Measurements from ENCODE around the gene TMEM184A.

DNA sequence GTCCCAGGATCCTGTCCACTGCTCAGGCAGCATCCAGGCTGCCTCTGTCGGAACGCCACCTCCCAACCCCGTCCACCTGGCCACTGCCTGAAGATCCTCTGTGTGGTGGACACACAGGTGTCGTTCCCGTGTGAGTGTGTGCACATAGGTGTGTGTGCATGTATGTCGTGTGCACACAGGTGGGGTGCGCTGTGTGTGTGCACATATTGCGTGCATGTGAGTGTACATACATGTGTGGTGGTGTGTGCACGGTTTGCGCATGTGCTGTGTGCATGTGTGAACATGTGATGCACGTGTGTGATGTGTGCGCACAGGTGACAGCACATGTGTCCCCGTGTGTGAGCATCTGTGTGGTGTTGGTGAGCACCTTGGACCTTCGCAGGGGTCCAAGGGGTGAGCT lies 7.1 kb downstream of the TMEM184A start:
- TF ChIP-seq POLR2AphosphoS5 (IDR thresholded peaks at IDR 0.05) = no peak
- TF ChIP-seq, protein P1, sequence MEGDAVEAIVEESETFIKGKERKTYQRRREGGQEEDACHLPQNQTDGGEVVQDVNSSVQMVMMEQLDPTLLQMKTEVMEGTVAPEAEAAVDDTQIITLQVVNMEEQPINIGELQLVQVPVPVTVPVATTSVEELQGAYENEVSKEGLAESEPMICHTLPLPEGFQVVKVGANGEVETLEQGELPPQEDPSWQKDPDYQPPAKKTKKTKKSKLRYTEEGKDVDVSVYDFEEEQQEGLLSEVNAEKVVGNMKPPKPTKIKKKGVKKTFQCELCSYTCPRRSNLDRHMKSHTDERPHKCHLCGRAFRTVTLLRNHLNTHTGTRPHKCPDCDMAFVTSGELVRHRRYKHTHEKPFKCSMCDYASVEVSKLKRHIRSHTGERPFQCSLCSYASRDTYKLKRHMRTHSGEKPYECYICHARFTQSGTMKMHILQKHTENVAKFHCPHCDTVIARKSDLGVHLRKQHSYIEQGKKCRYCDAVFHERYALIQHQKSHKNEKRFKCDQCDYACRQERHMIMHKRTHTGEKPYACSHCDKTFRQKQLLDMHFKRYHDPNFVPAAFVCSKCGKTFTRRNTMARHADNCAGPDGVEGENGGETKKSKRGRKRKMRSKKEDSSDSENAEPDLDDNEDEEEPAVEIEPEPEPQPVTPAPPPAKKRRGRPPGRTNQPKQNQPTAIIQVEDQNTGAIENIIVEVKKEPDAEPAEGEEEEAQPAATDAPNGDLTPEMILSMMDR (IDR thresholded peaks at IDR 0.05) = no peak
